AG10803 (cell line): ENCODE measurements around the gene CDHR5.

Experiments
- DNase-seq: peaks from one replicate; pipeline ENCODE4 v3.0.0; 2010; ENCODE audit warnings: low read depth
- H3K4me3 ChIP-seq: 2 replicates; pipeline ENCODE4 v1.5.1; 2011; ENCODE audit warnings: mild to moderate bottlenecking, low read length, control low read depth
- TF ChIP-seq, protein P1 (sequence below): conservative IDR thresholded peaks from 2 replicates; pipeline ENCODE4 v1.5.1; 2011; ENCODE audit warnings: mild to moderate bottlenecking, low read length, control low read depth, inconsistent platforms

CDHR5 gene

DNA sequence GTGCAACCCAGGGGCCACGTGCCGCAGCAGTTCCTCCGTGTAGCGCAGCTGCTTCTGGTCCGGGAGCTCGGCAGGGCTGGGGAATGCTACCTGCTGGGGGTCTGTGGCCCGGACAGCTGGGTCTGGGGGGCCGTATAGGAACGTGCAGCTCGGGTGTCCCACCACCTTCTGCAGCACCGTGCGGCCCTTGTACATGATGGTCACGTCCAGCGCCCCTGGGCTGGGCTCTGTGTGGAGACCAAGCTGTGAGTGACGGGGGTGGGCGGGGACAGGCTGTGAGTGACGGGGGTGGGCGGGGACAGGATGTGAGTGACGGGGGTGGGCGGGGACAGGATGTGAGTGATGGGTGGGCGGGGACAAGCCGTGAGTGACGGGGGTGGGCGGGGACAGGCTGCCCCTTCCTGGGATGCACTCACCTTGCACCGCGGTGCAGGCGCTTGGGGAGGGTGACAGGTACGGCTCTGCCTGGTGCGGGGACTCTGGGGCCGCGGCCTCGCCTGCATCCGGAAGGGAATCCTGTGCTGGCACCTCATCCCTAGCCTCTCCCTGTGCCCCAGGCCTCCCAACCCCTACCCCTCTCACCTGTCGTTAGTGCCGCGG, 11.3 kb downstream of the CDHR5 start:
- DNase-seq: peak; percentile 36
- TF ChIP-seq, protein P1, sequence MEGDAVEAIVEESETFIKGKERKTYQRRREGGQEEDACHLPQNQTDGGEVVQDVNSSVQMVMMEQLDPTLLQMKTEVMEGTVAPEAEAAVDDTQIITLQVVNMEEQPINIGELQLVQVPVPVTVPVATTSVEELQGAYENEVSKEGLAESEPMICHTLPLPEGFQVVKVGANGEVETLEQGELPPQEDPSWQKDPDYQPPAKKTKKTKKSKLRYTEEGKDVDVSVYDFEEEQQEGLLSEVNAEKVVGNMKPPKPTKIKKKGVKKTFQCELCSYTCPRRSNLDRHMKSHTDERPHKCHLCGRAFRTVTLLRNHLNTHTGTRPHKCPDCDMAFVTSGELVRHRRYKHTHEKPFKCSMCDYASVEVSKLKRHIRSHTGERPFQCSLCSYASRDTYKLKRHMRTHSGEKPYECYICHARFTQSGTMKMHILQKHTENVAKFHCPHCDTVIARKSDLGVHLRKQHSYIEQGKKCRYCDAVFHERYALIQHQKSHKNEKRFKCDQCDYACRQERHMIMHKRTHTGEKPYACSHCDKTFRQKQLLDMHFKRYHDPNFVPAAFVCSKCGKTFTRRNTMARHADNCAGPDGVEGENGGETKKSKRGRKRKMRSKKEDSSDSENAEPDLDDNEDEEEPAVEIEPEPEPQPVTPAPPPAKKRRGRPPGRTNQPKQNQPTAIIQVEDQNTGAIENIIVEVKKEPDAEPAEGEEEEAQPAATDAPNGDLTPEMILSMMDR: no peak
- no peak overlapping the region for H3K4me3 ChIP-seq

DNA sequence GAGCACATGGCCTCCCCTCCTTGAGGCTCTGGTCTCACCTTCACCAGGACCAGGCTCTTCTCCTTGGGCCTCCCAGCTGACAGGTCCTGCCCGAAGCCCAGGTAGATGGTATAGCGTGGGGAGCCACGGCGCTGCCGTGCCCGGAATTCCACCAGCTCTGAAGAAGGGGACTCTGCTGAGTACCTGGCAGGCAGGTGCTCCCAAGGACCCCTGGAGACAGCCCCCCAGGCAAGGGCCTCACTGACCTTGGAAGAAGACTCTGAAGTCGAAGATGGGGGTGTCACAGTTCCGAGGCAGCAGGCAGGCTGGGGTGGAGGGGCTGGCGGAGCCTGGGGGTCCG, 11.8 kb downstream of the CDHR5 start:
- H3K4me3 ChIP-seq: no peak overlapping the region
- TF ChIP-seq, protein P1: no peak
- no peak for DNase-seq

DNA sequence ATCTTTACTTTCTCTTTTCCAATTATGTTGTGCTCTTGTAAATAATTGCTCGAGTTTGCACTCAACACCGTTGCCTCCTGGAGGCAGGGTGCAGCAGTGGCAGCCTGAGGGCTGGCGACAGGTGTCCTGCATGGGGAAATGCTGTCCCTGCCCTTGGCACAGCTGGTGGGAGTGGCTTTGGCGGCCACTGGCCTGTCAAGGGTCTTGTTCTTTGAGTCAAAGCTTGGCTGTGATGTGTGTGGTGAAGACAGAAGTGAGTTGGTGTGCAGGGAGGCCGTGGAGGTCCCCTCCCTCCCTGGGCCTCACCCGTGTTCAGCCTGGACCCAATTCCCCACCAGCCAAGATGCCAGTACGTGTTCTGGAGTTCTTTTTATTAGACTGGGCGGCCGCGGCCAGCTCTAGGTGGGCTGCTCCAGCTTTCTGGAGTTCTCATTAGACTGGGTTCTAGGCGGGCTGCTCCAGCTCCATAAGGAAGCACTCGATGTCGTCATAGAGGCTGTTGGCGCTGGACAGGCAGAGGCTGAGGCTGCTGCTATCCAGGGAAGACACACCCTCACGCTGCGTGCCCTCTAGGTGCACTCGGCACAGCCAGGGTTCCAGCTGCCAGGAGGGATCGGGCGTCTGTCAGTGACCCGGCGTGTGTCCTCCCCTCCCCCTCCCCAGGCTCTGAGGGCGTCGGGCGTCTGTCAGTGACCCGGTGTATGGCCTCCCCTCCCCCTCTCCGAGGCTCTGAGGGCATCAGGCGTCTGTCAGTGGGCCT, 12.4 kb downstream of the CDHR5 start:
- TF ChIP-seq, protein P1: peak; percentile 32
- no peak overlapping the region for H3K4me3 ChIP-seq
- DNase-seq: peak; percentile 18

DNA sequence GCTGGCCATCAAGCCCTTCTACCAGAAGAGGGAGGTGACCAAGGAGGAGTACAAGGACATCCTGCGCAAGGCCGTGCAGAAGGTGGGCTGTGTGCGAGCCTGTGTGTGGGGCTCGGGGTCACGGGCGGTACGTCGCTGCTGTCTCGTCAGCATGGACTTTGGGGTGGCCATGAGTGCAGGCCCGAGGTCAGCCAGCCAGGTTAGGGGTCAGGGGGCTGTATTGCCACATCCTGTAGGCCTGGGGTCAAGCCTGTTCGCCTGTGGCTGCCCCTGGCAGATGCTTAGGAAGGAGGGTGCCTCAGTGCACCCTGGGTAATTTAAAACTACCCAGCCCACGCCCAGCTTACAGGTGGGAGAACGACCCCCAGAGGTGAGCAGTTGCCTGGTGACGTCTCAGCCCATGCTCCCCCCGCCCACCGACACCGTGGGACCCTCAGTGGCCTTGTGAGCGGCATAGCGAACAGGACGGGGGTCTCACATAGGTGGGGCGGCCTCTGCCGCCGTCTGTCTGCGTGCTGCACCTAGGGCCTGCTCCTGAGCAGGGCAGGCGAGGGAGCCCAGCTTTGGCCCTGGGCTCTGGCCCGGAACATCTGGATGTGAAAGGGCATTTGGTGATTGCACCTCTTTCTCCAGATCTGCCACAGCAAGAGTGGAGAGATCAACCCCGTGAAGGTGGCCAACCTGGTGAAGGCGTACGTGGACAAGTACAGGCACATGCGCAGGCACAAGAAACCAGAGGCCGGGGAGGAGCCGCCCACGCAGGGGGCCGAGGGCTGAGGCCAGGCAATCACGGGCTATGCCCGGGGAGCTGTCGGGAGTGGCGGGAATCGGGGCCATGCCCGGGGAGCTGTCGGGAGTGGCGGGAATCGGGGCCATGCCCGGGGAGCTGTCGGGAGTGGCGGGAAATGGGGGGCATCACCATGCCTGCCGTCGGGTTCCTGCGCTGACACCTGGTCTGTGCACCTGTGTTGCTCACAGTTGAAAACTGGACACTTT, 13.5 kb downstream of the CDHR5 start:
- DNase-seq: no peak
- TF ChIP-seq, protein P1: no peak
- no peak overlapping the region for H3K4me3 ChIP-seq

DNA sequence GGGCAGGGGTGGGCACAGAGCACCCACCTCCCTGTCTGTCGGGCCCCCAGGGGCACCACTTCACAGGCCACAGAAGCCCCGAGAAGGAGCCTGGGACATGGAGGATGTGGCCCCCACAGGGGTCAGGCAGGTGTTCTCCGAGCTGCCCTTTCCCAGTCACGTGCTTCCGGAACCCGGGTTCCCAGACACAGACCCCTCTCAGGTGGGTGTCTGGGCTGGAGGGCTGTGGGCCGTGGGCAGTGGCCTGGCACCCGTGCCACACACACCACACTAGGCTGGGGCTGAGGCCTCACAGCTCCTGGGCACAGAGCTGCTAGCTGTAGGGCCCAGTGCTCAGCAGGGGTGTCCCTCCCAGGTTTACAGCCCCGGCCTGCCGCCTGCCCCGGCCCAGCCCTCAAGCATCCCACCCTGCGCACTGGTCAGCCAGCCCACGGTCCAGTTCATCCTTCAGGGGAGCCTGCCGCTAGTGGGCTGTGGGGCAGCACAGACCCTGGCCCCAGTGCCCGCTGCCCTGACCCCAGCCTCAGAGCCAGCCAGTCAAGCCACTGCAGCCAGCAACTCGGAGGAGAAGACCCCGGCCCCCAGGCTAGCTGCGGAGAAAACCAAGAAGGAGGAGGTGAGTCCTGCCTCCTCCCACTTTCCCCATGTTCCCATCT, 14.5 kb downstream of the CDHR5 start:
- DNase-seq: no peak
- TF ChIP-seq, protein P1: no peak
- no peak overlapping the region for H3K4me3 ChIP-seq

DNA sequence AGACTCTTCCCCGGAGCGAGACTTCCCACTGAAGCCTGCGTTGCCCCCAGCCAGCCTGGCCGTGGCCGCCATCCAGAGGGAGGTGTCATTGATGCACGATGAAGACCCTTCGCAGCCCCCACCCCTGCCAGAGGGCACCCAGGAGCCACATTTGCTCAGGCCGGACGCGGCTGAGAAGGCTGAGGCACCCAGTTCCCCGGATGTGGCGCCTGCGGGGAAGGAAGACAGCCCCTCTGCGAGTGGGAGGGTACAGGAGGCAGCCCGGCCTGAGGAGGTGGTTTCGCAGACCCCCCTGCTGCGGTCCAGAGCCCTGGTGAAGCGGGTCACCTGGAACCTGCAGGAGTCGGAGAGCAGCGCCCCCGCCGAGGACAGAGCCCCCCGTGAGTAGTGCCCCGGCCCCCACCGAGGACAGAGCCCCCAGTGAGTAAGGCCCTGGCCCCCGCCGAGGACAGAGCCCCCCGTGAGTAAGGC, 15.4 kb downstream of the CDHR5 start:
- TF ChIP-seq, protein P1: no peak
- no peak for DNase-seq
- H3K4me3 ChIP-seq: no peak overlapping the region
